ENCODE measurements around the gene ZNHIT1.
"Not testable (repeated sequence)": the region's sequence is repeated elsewhere in the genome, so short reads cannot be mapped to it uniquely, and the experiment has no call there.

The ZNHIT1 gene

GRCh38 chr7:101189109-101189508 is 28.9 kb upstream of the ZNHIT1 start:
- DNase-seq, result no peak

DNA sequence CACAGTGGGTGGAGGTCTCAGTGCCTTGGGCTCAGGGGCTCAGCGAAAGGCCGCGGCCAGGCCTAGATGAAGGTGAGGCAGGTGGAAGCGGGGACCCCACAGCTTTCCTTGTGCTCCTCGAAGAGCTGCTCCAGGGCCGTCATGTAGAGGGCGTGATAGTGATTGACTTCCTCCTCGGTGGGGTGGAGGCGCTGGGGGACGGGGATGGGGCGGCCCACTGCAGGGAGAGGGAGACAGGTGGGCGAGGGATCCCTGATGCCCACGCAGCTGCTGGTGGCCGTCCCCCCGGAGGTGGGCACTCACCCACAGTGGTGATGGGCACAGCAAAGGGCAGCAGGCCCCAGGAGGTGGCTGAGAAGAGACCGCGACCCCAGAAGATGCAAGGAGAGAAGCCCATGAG is 22.1 kb upstream of the ZNHIT1 start:
- no peak for DNase-seq

GRCh38 chr7:101197991-101198390 is 20.0 kb upstream of the ZNHIT1 start:
- DNase-seq, result no peak

GRCh38 chr7:101198476-101198875 is 19.5 kb upstream of the ZNHIT1 start:
- no peak for DNase-seq

DNA sequence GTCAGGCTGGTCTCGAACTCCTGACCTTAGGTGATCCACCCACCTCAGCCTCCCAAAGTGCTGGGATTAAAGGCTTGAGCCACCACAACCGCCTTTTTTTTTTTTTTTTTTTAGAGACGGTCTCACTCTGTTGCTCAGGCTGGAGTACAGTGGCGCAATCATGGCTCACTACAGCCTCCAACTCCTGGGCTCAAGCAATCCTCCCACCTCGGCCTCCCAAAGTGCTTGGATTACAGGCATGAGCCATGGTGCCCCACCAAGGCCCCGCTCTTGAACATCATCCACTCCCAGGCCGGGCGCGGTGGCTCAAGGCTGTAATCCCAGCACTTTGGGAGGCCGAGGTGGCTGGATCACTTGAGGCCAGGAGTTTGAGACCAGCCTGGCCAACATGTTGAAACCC is 18.4 kb upstream of the ZNHIT1 start:
- not testable (repeated sequence) for DNase-seq

DNA sequence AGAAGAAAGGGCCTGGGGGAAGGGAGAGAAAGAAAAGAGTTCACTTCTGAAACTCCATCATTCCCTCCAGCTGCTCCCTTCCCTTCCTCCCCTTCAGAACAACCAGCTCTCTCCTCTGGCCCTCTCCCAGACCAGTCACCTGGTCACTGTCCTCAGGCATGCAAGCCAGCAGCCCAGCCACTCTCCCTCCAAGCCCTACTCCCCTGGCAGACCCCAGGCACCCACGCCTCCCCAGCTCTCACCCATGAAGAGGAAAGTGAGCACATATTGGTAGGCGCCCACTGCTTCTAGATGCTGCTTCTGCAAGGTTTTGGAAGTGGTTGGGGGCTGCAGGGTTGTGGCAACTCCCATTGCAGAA is 17.5 kb upstream of the ZNHIT1 start:
- DNase-seq, result no peak

DNA sequence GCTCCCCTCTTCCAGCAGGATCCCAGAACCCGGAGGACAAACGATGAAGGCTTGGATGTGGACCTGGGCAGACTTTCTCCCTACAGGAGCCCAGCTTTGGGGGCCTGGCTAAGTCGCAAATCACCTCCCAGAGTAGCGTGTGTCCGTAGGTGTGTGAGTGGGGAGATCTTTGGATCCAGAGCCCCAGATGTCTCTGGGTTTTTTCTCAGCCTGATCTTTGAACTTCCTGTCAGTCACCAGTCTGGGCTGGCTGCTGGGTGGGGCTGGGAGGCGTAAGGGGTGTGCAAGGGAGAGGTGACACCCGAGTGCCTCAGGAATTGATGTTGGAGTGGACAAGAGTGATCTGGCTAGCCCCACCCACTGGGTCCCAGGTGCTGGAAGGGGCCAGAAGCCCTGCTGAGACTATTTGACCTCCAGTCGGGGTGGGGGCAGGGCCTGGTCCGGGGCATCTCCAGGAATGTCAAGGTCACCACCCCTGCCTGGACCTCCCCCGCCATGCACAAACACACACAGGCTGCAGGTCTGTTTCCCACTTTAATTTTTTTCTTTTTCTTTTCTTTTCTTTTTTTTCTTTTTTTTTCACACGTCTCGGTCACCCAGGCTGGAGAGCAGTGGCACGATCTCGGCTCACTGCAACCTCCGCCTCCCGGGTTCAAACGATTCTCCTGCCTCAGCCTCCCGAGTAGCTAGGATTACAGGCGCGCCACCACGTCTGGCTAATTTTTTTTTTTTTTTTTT is 16.9 kb upstream of the ZNHIT1 start, which contains the start of gene MOGAT3:
Gene MOGAT3 (minus strand): TSS at position 175 of the 738 bp plus-strand sequence. CDS start 182 bp downstream, outside the sequence.
- DNase-seq, result no peak

- DNase-seq, result no peak
These were observed 16.0 kb upstream of the ZNHIT1 start for GRCh38 chr7:101201695-101202602.

- no peak for DNase-seq
These were observed 15.4 kb upstream of the ZNHIT1 start for GRCh38 chr7:101202603-101202918.

DNA sequence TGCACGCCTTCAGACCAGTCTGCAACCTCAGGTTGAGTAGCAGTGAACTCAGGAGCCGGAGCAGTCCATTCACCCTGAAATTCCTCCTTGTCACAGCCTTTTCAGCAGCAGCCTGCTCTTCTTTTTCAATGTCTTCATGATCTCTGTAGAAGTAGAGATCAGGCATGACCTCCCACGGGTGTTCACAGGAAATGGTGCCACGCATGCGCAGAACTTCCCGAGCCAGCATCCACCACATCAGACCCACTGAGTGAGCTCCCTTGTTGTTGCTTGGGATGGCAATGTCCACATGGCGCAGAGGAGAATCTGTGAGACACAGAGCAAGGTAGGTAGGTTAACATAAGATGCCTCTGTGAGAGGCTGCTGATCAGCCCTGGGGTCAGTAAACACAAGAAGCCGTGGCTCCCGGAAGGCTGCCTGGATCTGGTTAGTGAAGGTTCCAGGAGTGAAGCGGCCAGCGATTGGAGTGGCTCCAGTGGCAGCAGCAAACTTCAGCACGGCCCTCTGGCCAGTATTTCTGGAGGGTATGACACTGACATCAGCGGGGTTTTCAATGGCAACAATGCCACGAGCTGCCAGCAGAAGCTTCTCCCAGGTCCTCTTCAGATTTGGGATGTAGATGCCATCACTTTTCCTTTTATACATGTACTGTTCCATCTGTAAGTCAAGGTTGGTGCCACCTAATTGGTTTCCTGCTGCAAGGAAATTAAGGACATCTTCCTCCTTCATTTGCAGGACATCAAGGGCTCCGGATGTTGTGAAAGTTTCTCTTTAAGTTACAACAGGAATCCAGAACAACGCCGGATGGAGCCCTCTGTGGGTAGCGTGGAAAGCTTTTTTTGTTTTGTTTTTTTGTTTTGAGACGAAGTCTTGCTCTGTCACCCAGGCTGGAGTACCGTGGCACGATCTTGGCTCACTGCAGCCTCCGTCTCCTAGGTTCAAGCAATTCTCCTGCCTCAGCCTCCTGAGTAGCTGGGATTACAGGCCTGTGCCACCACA is 13.9 kb upstream of the ZNHIT1 start:
- DNase-seq, result not testable (repeated sequence)

DNA sequence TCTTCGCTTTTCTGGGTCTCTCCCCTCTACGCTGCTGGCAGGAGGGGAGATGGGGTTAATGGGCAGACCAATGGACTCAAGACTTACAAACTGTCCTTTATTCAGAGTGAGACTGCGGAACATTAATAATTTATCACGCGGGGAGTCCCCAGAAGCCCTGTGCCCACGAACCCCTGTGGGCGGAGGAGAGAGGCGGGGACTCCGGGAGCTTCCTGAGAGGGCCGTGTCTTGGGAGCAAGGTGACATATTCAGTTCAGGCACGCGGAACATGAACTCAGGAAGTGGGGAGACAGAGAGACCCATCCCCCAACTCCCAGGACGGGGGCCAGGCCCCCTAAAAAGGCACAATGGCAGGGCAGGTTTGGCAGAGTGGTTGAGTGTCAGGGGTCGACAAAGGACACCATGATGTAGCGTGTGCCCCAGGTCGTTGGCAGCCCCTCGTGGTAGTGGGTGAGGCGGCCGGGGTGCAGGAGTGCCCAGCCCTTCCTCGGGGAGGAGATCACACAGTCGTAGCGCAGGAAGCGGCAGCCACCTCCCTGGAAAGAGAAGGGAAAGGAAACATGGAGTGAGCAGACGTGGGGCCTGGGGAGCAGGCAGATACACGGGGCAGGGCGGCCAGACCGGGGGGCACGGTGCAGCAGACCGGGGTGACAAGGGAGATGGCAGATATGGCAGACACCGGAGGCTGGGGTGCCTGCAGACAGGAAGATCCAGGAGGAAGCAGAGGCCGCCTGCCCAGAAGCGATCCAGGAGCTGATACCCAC is 11.9 kb upstream of the ZNHIT1 start:
- no peak for DNase-seq

- DNase-seq, result no peak
These were observed 11.3 kb upstream of the ZNHIT1 start for GRCh38 chr7:101206665-101207042.

DNA sequence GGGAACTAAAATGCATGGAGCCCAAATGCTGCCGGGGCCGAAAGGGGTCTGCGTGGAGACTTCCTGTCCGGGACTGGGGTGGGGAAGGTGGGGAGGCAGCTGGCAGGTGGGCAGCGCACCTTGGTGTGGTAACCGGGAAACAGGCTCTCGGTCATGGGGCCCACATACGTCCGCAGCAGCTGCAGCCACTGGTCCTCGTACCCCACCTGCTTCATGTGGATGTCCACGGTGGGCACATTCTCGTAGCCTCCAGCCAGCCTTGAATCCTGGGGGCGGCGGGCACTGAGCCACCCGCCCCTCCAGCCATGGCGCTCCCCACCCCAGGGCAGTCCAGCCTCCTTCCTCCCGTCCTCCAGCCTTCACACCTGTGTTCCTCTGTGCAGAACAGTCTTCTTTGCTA is 10.5 kb upstream of the ZNHIT1 start:
- DNase-seq, result no peak

GRCh38 chr7:101208794-101209193 is 9.2 kb upstream of the ZNHIT1 start:
- no peak for DNase-seq

DNA sequence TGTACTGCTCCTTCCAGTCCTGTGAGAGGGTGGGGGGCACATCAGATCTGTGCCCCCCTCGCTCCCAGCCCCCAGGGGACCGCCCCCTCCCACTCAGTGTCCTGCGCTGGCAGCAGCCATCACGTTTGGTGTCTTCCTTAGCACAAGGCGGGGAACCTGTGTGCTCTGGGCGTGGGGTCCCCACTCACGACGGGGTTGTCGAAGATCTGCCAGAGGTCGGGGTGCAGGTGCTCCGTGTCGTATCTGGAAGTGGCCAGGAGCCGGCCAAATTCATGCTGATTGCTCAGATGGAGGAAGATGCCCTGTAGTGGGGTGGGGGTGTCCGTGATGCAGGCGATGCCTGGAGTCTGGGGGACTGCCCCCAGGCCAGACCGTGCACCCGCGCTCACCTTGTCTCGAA is 7.8 kb upstream of the ZNHIT1 start:
- no peak for DNase-seq

DNA sequence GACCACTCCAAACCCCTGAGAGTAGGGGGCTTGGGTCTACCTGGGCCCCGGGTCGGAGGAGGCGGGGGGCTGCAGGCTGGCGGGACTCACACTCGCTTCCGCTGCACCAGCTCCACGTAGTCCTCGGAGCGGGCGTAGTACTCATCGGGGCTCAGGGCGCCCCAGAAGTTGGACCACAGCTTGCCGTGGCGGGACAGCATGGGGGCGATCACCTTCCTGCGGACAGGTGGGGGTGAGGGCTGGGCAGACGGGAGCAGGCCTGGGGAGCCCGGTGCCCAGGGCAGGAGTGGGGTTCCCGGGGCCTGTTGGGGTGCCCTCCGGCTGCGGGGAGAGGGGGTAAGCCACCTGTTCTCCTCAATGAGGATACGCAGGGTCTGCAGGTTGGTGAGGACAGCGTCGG is 6.5 kb upstream of the ZNHIT1 start:
- no peak for DNase-seq

DNA sequence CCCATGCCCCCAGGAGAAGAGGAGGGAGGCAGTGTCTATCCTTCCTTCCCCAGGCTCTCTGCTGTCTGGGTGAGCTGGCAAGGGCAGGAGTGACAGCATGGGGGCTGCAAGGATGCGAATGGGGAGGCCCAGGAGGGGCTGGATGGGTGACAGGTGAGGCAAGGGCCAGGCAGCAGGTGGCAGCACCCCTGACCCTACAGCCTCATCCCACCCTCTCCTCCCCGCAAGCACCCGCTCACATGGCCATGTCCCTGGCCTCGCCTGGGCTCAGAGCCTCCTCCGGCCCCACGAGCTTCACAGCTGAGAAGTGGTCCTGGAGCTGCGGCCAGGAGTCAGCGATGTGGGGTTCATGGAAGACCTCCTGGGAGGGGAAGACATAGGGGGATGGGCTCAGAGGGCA is 6.0 kb upstream of the ZNHIT1 start:
- DNase-seq, result no peak

GRCh38 chr7:101216001-101216859 is 1.7 kb upstream of the ZNHIT1 start:
- no peak for DNase-seq

DNA sequence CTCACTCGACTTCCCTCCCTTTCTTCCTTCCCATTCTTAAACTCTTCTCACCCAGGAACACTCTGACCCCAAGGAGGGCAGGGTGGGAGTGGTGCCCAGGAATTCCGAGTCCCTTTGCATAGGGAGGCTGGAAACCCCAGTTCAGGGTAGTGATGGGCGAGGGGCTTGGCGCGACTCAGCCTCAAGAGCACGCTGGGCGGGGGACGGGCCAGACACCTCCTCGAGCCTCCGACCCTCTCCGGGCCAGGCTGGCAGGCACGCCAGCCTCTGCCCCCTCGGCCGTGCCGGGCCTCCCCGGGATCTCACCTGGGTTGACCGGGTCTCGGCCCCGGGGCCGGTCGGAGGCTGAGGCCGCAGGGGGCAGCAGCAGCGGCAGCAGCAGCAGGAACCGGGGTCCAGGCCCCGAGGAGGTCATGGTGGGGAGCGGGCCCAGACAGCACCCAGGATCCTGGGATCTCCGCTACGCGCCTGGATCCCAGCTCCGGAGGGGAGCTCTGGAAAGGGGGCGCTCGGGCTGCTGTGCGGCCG is 1.0 kb upstream of the ZNHIT1 start:
- no peak for DNase-seq

GRCh38 chr7:101218236-101219125 is 516 bp downstream of the ZNHIT1 start:
- DNase-seq, result no peak
